ENCODE data around the gene KIF13A. TPM values are rescaled to one million over a fixed set of nuclear protein-coding genes. Genes with fewer than 3 reads are reported as not detected.
A peak's percentile ranks its signal among the peaks of the same experiment; 100 is the strongest.

The KIF13A gene
- total and polyA plus RNA-seq, 9 of the 15 experiments (the other 6 are each of a cell fraction or from before 2014, with no cell fraction given) = 3.6 to 44.3 (median 29.7) TPM

DNA sequence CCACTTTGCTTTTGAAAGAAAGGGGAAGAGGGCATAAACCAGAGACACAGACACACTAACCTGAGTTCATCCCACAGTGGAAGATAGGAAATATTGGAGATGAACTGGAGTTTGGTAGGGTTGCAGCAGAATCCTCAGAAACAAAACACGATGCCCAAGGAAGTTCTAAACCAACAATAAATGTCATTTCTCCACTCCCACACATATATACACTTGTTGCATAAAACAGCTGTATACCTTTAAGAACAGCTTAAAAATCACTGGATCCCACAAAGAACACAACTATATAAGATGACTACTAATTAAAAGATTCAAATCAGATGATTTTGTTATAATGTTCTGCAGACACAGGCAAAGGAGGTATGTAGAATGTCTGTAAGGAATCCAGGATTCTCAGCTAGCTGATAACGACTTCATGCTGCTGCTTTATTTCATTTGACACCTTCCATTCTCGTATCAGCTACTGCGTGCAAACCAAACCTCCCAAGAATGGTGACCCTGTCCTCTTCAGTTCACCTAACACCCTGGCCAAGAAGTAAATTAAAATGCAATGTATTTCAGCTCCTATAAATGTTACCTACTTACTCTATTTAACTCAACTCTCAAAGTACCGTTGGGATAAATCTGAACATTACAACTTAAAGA lies 14.3 kb downstream of the KIF13A start (continued):
- TF ChIP-seq, protein P1, sequence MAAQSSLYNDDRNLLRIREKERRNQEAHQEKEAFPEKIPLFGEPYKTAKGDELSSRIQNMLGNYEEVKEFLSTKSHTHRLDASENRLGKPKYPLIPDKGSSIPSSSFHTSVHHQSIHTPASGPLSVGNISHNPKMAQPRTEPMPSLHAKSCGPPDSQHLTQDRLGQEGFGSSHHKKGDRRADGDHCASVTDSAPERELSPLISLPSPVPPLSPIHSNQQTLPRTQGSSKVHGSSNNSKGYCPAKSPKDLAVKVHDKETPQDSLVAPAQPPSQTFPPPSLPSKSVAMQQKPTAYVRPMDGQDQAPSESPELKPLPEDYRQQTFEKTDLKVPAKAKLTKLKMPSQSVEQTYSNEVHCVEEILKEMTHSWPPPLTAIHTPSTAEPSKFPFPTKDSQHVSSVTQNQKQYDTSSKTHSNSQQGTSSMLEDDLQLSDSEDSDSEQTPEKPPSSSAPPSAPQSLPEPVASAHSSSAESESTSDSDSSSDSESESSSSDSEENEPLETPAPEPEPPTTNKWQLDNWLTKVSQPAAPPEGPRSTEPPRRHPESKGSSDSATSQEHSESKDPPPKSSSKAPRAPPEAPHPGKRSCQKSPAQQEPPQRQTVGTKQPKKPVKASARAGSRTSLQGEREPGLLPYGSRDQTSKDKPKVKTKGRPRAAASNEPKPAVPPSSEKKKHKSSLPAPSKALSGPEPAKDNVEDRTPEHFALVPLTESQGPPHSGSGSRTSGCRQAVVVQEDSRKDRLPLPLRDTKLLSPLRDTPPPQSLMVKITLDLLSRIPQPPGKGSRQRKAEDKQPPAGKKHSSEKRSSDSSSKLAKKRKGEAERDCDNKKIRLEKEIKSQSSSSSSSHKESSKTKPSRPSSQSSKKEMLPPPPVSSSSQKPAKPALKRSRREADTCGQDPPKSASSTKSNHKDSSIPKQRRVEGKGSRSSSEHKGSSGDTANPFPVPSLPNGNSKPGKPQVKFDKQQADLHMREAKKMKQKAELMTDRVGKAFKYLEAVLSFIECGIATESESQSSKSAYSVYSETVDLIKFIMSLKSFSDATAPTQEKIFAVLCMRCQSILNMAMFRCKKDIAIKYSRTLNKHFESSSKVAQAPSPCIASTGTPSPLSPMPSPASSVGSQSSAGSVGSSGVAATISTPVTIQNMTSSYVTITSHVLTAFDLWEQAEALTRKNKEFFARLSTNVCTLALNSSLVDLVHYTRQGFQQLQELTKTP (IDR thresholded peaks at IDR 0.05; ENCODE audit: low read depth in 1 of 2, partially characterized antibody in 2 of 2) = peak in 1 of 2 experiments; percentile 31
- TF ChIP-seq BRD9 (IDR thresholded peaks at IDR 0.05; ENCODE audit: low read depth, partially characterized antibody) (peak; percentile 14), PHTF2 (CRISPR knock-in tag; IDR thresholded peaks at IDR 0.05) (no peak), POLR3A (IDR thresholded peaks at IDR 0.05; ENCODE audit: borderline replicate concordance, extremely low read depth, insufficient read depth, insufficient read length) (no peak)
